Keratinocyte (primary cell): Measurements from ENCODE around the gene UBE2D1.

Experiments
- CTCF ChIP-seq, 3 experiments: IDR thresholded peaks in 1 of 3; conservative IDR thresholded peaks in 1 of 3; optimal IDR thresholded peaks in 1 of 3; 2 replicates in 2 of 3; 3 replicates in 1 of 3; pipeline versions ENCODE3 to v1.5.1; 2011; ENCODE audit warnings: low read length in 3 of 3, mild to moderate bottlenecking in 3 of 3, moderate library complexity in 2 of 3, control low read depth in 1 of 3, inconsistent platforms in 1 of 3; ENCODE audit not compliant: insufficient read depth in 2 of 3; ENCODE audit errors: extremely low read depth in 1 of 3
- EZH2 ChIP-seq: IDR thresholded peaks from one replicate; pipeline ENCODE4 v1.6.1; 2012; ENCODE audit warnings: inconsistent platforms, mild to moderate bottlenecking, low read length, moderate library complexity

GRCh38 chr10:58352956-58353610 lies 18.3 kb downstream of the UBE2D1 start:
- no peak for TF ChIP-seq CTCF (optimal IDR thresholded peaks at IDR 0.05 in 1 of 3, IDR thresholded peaks at IDR 0.05 in 1 of 3, conservative IDR thresholded peaks at IDR 0.05 in 1 of 3; ENCODE audit: extremely low read depth in 1 of 3, insufficient read depth in 2 of 3, low read length in 3 of 3)
- no peak for TF ChIP-seq EZH2
